Adrenal gland (tissue), 12 donors: ENCODE measurements around the gene TFCP2L1. TPM values are rescaled to one million over a fixed set of nuclear protein-coding genes. Genes with fewer than 3 reads are reported as not detected.

ENCODE experiments used
- DNase-seq, 7 donors: peaks; one replicate each; pipeline ENCODE4 v3.0.0-alpha.2; 2019 to 2020
- H3K27ac ChIP-seq, 5 donors: fragments of 200-600 bp; sonication (generic) in 4 of 5; 1 replicate in 3 of 5; 2 replicates in 2 of 5; pipeline versions ENCODE4 v1.5.1 to v1.8.0; 2016 to 2020; ENCODE audit warnings: mild to moderate bottlenecking in 1 of 5
- H3K27me3 ChIP-seq: fragments of 200-600 bp; 2 replicates; pipeline ENCODE4 v1.8.0; 2021
- H3K36me3 ChIP-seq, 2 donors: fragments of 200-600 bp; replicated peaks in 1 of 2; 1 replicate in 1 of 2; 2 replicates in 1 of 2; pipeline versions ENCODE4 v1.5.1 to v1.8.0; 2018 to 2022
- H3K4me1 ChIP-seq, 2 donors: fragments of 200-600 bp; replicated peaks in 1 of 2; 1 replicate in 1 of 2; 2 replicates in 1 of 2; pipeline versions ENCODE4 v1.5.1 to v1.8.0; 2018 to 2021
- H3K4me3 ChIP-seq, 4 donors: fragments of 200-600 bp; sonication (generic) in 3 of 4; one replicate each; pipeline ENCODE4 v1.5.1; 2016 to 2018
- H3K9me3 ChIP-seq, 3 donors: fragments of 200-600 bp; sonication (generic) in 1 of 3; replicated peaks in 1 of 3; 1 replicate in 2 of 3; 2 replicates in 1 of 3; pipeline versions ENCODE4 v1.5.1 to v1.8.0; 2016 to 2021
- POLR2A ChIP-seq, 2 donors: fragments of 450-650 bp; IDR thresholded peaks; one replicate each; pipeline ENCODE4 v1.6.1; 2017; ENCODE audit warnings: antibody characterized with exemption in 2 of 2, mild to moderate bottlenecking in 2 of 2, moderate library complexity in 1 of 2
- WGBS, 4 donors: extraction: QIAGEN DNeasy Blood & Tissue Kit in 2 of 4; methylation state at CpG; one replicate each; pipeline versions ENCODE4 v1.1.5 to v1.1.7; 2013 to 2017; 5-methylcytosine and 5-hydroxymethylcytosine counted together
- intact Hi-C, 2 donors: fragments of 100-400 bp; cut with DNase I; formaldehyde crosslinking; loops; one replicate each; pipeline versions ENCODE4 v1.14.1 to v1.15.0; 2022 to 2023
- polyA plus RNA-seq, 3 donors: library from polyadenylated mRNA; stranded (reverse); fragments of 200-250 nt in 2 of 3; fragments of 350-450 nt in 1 of 3; fragmentation: Illumina TruSeq in 1 of 3; extraction: RNeasy Lipid Tissue Mini Kit (QIAGEN cat#74804) in 1 of 3; gene quantifications; one replicate each; pipeline ENCODE4 v1.2.3, GENCODE V29; 2013 to 2014
- total RNA-seq, 9 donors: library from RNA; depleted of rRNA in 4 of 9; stranded (reverse); fragments of >200 nt in 4 of 9; fragments of 120-200 nt in 1 of 9; fragmentation: NEBNext Ultra II Directional in 1 of 9; extraction: Animal tissue kit (Norgen Biotek cat#: 25700) in 1 of 9; gene quantifications; one replicate each; pipeline versions ENCODE4 v1.1.0 to v1.2.4, GENCODE V29; 2013 to 2023
- TF ChIP-seq, protein P1 (sequence below), 6 experiments: fragments of 450-650 bp in 4 of 6; fragments of 200-600 bp in 2 of 6; sonication (generic) in 1 of 6; IDR thresholded peaks; 1 replicate in 5 of 6; 2 replicates in 1 of 6; pipeline versions ENCODE4 v1.5.1 to v1.8.0; 2016 to 2021; ENCODE audit warnings: antibody characterized with exemption in 6 of 6, mild to moderate bottlenecking in 2 of 6, moderate library complexity in 1 of 6
- donor health status: healthy with polysubstance abuse.
- donor health status: Bipolar disorder and iron deficiency.
- donor health status: DM: yes; HTN: yes; CAD: no.
- donor health status: DM: no; HTN: no; CAD: no.
- donor health status: DM: no; HTN: no; CAD: no.
- donor health status: DM: yes; HTN: yes; CAD: no.

The TFCP2L1 gene
- total and polyA plus RNA-seq, 12 donors: 0.17 to 2.5 (median 0.87) TPM

DNA sequence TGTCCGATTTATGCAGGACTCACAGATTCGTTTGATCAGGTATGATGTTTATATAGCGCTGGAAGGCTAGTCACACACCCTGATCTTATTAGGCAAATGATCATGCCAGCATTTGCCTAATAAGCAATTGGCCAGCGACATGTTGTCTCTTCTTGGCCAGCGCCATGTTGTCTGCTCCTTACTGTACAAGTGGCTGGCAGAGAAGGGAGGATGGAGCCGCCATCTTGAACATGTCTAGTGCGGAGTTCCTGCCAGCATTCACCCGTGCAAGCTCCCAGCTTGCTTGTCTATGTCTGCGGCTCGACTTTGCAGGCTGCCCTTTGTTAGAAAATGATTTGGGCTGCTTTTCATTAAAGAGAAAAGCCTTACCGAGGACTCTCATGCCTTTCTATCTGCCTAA, 106.3 kb downstream of the TFCP2L1 start:
- Histone ChIP-seq H3K27me3 (peaks cover 3% of the 10 kb centered on the region), H3K9me3 (no peaks in the 10 kb centered on the region), H3K4me3 (no peak overlapping the region), H3K36me3 (no peaks in the 10 kb centered on the region), H3K27ac (no peak overlapping the region), H3K4me1 (no peaks in the 10 kb centered on the region)
- 90 to 94% (median 93%) methylated on average over 11 of the region's 11 CpGs for WGBS, 4 donors
- TF ChIP-seq POLR2A (IDR thresholded peaks at IDR 0.05): no peak
- TF ChIP-seq, protein P1, sequence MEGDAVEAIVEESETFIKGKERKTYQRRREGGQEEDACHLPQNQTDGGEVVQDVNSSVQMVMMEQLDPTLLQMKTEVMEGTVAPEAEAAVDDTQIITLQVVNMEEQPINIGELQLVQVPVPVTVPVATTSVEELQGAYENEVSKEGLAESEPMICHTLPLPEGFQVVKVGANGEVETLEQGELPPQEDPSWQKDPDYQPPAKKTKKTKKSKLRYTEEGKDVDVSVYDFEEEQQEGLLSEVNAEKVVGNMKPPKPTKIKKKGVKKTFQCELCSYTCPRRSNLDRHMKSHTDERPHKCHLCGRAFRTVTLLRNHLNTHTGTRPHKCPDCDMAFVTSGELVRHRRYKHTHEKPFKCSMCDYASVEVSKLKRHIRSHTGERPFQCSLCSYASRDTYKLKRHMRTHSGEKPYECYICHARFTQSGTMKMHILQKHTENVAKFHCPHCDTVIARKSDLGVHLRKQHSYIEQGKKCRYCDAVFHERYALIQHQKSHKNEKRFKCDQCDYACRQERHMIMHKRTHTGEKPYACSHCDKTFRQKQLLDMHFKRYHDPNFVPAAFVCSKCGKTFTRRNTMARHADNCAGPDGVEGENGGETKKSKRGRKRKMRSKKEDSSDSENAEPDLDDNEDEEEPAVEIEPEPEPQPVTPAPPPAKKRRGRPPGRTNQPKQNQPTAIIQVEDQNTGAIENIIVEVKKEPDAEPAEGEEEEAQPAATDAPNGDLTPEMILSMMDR (IDR thresholded peaks at IDR 0.05): no peak
- no peak for DNase-seq
- intact Hi-C loops: no loop called here

DNA sequence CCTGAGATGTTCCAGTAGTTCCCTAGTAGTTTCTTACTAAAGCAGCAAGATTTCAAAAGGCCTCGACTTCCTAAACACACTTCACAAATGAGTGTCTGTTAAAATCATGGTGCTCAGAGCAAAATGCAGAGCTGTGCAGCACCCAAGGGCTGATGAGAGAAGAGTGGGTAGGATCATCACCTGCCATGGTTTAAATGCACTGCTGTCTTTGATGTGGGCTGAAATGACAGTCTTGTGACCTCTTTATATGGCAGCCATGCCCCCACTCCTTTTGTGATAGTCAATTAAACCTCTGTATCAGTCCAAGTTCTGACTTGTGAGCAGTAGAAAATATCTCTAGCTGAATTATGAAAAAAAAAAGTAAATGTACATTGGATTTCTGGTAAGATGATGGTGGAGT, 107.1 kb downstream of the TFCP2L1 start:
- WGBS, 4 donors: 56 to 82% (median 80%) methylated on average over 1 of the region's 1 CpG
- Histone ChIP-seq H3K27ac (no peak overlapping the region), H3K36me3 (no peaks in the 10 kb centered on the region), H3K9me3 (no peaks in the 10 kb centered on the region), H3K4me1 (no peaks in the 10 kb centered on the region), H3K27me3 (peaks cover 3% of the 10 kb centered on the region), H3K4me3 (no peak overlapping the region)
- DNase-seq: no peak
- TF ChIP-seq, protein P1 (IDR thresholded peaks at IDR 0.05): no peak
- no peak for TF ChIP-seq POLR2A (IDR thresholded peaks at IDR 0.05)
- intact Hi-C loops: no loop called here

DNA sequence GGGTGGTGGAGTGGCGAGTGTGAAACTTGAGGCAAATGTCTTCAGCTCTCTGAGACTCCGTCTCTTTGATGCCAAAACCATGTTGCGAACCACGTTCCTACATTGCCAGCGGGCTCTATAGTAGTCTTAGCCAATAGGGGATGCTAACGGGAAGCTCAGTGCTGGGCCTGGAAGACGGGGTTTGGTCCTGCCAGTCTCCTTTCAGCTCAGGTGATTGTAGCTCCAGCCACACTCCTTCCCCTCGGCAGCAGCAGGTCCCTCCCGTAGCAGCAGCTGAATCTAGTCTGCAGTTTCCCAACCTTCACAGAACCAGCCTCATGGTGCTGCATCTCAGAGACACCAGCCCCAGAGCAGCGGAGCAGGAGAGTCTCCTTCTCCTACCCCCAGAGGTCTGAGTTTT, 109.7 kb downstream of the TFCP2L1 start:
- Histone ChIP-seq H3K4me3 (no peak overlapping the region), H3K9me3 (no peaks in the 10 kb centered on the region), H3K4me1 (no peaks in the 10 kb centered on the region), H3K27ac (no peak overlapping the region), H3K27me3 (peaks cover 3% of the 10 kb centered on the region), H3K36me3 (no peaks in the 10 kb centered on the region)
- intact Hi-C loops: no loop called here
- TF ChIP-seq, protein P1 (IDR thresholded peaks at IDR 0.05): no peak
- TF ChIP-seq POLR2A (IDR thresholded peaks at IDR 0.05): no peak
- WGBS, 4 donors: 76 to 85% (median 80%) methylated on average over 7 to 10 of the region's 10 CpGs
- DNase-seq: no peak

DNA sequence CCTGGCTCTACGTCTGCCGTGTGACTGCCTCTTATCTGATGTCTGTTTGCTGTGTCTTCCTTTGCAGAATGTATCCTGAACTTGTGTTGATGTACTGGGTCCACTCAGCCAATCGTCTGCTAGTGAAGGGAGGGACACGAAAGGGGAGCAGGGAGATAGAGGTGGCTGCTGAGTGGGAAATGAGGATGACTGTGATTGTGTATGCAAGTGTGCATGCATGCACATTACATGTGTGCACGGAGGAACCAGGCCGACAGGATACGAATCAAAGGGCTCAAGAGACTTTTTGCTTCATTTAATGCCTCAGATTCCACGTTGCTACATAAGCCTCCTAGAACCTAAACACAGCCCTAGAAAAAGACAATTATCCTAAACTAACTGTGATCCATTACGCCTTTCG, 111.2 kb downstream of the TFCP2L1 start:
- H3K9me3 ChIP-seq: no peaks in the 10 kb centered on the region
- H3K4me3 ChIP-seq: no peak overlapping the region
- H3K36me3 ChIP-seq: no peaks in the 10 kb centered on the region
- H3K4me1 ChIP-seq: no peaks in the 10 kb centered on the region
- H3K27ac ChIP-seq: no peak overlapping the region
- TF ChIP-seq POLR2A (IDR thresholded peaks at IDR 0.05): no peak
- TF ChIP-seq, protein P1 (IDR thresholded peaks at IDR 0.05): no peak
- peaks cover 3% of the 10 kb centered on the region for H3K27me3 ChIP-seq
- no peak for DNase-seq
- intact Hi-C loops: no loop called here
- 81 to 92% (median 87%) methylated on average over 10 of the region's 10 CpGs for WGBS, 4 donors
